HG03095 (cell line): ENCODE data around the gene GAK.
"Not testable (repeated sequence)": the region's sequence is repeated elsewhere in the genome, so short reads cannot be mapped to it uniquely, and the experiment has no call there.

Experiments used
- ATAC-seq: cut with Tn5 transposase; IDR thresholded peaks from one replicate; pipeline ENCODE4 v1.9.1; 2021; ENCODE audit warnings: moderate library complexity; ENCODE audit not compliant: unreplicated experiment

The GAK gene

DNA sequence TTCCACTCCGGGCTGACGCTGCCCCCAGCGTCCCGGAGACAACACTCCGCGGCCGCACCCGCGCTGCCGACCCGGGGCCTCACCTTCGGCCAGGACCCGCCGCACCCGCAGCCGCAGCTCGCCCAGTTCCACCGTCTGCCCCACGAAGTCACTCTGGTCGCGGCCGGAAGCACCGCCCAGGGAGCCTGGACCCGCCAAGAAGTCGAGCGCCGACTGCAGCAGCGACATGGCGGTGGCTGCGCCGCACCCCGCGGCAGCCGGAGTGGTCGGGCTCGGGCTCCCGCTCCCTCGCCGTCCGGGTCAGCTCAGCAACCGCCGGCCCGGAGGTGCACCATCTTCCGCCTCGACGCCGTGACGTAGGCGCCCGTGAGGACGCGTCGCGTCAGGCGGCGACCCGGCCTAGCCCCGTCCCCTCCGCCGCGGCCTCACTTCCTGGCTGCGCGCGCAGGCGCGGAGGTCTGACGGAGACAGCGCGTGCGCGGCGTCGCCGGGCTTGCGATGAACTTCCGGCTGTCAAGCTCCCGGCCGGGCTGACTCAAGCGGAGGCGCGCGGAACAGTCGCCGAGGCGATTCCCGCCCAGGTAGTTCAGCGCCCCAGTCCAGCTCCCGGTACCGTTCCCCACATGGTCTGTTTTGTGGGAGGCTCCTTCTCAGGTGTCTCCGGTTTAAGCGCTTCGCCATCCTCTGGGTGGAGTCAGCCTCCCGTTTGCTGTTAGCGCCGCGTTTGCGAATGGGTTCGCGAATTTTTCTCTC lies at the start of gene GAK, which contains the start of gene TMEM175:
Gene GAK, minus strand, starts transcription at position 357 of the 753 bp plus-strand sequence. Its CDS starts 129 bp downstream, at position 228.
Gene TMEM175, plus strand, starts transcription at position 501 of the 753 bp plus-strand sequence. CDS start 15,280 bp downstream, outside the sequence.
- ATAC-seq: peak; percentile 88

GRCh38 chr4:978957-979701 lies 47.0 kb upstream of the GAK start:
- no peak for ATAC-seq

GRCh38 chr4:976016-976415 lies 43.9 kb upstream of the GAK start:
- ATAC-seq: not testable (repeated sequence)

GRCh38 chr4:974668-975067 lies 42.6 kb upstream of the GAK start:
- ATAC-seq: no peak

GRCh38 chr4:973431-974397 lies 41.6 kb upstream of the GAK start, which contains the start of gene DGKQ:
TSS of gene DGKQ (minus strand) at chr4:973569. CDS start at chr4:973482, 87 bp downstream.
- peak; percentile 60 for ATAC-seq

DNA sequence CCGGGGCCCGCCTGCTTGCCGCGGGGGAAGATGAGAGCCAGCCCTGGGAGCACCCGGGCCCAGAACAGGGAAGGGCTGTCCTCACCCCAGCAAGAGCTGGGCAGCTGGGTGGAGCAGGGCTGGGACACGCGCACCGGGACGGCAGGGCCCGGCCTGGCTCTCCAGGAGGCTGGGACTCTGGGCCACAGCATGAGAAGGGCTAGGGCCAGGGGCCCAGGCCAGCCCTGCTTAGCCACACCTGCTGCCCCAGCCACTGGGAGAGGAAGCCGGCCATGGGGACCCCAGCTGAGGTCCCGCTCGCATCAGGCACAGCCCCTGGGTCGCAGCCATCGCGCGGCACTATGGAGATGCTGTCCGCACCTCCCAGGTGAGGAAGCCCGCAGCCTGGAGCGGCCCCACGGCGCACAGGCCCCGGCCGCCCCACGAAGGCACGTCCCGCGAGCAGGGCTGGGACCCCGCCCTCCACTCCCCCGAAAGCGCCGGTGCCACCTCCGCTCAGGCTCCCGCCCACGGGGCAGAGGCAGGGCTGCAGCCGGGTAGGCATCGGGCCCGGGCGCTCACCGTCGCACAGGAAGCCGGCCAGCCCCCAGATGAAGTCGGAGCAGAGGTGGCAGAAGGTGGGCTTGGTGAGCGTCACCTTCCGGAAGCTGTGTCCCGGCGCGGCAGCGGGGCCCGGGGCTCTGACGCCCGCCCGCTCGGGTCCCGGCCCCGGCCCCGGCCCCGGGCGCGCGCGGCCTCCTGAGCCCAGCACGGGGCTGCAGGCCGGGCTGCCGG lies 40.7 kb upstream of the GAK start:
- ATAC-seq: peak; percentile 36

- no peak for ATAC-seq
Observed at GRCh38 chr4:971666-972500, 39.8 kb upstream of the GAK start.

DNA sequence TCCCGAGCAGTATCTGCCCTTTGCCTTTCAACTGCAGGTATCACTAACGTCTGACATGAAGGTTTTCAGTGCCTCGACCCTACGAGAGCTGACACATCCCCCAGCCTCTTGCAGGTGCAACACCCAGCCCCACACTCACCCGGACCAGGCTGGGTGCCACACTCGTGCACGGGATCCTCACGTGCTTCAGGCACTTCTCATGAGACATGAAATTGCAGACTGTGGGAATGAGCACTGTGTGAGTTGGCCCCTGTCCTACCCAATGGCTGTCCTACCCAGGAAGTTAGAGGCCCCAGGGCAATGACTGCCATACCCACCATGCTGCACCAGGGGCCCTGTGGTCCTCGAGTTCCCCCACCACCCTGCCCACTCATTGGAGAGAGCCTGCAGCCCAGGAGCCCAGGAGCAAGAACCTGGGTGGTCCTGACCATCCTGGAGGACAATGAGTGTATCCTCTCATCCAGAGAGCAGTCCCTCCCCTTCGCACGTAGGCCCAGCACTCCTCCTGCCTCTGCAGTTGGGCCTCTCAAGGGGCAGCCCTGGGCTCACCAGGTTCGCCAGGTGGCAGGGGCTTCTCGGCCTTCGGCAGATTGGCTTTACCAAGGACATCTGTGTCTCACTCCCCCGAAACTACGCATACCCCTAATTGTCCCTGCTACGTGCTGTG lies 38.9 kb upstream of the GAK start:
- ATAC-seq: no peak

GRCh38 chr4:970046-970745 lies 38.1 kb upstream of the GAK start:
- ATAC-seq: no peak

DNA sequence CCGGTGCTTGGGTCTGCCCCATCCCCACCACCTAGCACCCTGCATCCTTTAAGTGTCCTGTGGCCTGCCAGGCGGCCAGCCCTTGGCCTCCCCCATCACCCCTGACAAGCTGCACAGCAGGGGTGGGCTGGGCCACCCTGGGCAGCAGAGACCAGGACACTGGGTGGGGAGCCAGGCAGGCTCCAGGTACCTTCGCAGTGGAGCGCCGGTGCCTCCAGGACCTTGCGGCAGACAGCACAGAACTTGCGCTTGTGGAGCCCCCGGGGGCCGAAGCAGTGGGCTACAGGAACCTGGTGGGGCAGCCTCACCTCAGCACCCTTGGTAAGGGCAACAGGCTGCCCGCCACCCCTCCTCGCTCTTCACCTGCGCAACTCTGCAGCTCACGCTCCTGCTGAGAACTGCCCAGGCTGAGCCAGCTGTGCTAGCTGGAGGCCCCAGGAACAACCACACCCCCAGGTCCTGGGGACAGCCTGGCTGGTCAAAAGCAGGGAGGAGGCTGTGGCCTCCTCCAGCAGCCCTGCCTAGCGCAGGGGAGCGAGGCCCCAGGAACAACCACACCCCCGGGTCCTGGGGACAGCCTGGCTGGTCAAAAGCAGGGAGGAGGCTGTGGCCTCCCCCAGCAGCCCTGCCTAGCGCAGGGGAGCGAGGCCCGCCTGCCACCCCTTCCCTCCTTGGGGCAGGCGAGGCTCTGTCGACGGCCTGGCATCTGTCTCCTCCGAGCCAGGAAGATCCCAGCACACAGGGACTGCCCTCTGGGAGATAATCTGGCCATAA lies 36.7 kb upstream of the GAK start:
- ATAC-seq: no peak

DNA sequence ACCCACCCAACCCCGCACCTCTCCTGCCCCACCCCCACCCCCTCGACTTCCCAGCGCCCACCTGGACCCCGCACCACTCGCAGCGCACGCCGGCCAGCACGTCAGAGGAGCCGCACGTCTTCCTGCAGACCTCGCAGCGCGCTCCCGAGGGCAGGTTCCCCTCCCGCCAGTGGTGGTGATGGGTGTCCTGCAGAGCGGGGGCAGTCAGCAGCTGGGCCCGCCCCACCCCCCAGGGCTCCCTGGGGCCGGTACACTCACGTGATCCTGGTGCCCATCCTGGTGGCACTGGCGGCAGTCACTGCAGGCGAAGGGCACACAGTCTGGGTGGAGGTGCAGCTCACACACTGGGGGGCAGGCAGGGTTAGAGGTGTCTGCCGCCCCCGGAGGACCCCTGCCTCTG lies 36.1 kb upstream of the GAK start:
- no peak for ATAC-seq

- ATAC-seq: no peak
Observed at GRCh38 chr4:967113-968104, 35.3 kb upstream of the GAK start.

DNA sequence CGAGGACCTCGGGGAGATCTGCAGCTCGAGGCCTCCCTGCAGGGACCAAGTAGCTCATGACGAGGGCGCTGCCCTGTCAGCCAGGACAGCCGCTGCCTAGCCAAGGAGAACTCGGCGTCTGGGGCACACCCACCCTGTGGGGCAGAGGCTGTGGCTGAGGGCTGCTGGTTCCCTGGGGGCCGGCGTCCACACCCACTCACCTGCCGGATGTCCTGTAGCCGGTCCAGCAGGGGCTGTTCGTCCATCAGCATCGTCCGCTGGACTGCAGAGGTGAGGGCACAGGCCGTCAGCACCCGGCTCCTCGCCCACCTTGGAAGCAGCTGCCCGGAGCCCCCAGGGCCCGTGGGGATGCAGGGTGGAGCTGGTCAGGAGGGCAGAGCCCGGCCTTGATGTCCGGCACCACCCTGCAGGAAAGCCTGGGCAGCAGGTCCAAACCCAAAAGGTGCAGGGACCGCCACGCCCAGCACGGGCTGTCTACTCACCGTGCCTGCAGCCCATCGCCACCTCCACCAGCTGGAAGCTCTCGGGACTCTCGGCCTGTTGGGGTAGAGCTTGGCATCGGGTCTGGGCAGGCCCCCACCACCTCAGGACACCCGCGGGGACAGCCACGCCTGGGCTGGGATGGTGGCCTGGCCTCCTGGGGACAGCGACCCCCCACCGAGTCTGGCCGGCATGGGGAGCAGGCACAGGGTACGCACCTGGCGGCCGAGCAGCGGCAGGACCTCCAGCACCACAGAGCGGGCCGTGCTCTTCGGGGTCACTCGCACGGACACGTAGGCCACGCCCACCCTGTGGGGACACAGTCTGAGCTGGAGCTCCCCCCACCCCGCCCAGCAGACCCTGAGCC lies 34.4 kb upstream of the GAK start:
- ATAC-seq: no peak

DNA sequence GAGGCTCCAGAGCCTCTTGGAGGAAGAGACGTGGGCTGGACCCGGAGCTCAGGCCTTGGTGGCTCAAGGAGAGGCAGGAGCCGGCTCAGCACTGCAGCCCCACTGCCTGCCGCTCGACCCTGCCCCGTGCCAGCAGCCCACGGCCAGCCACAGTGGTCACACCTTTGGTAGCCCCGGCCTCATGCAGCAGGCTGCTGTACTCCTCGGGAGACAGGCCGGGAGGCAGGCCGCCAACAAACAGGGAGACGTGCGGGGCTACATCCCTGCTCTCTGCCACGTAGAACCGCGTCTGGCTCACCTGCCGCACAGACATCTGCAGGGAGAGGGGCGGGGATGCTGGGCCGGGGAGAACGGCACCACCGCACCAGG lies 33.6 kb upstream of the GAK start:
- ATAC-seq: no peak

- ATAC-seq: no peak
Observed at GRCh38 chr4:965048-965765, 33.1 kb upstream of the GAK start.
